ENCODE data around the gene CFHR5. TPM values are rescaled to one million over a fixed set of nuclear protein-coding genes. Genes with fewer than 3 reads are reported as not detected.

Gene CFHR5
- total RNA-seq, 2 donors from 2014 or later = not detected

- peaks cover under 1% of the 10 kb centered on the region for H3K9me3 Mint-ChIP-seq
- 92% methylated on average over 1 of the region's 1 CpG; no CpG with 5 or more reads in 1 of the 2 experiments for WGBS, 2 experiments (ENCODE audit: insufficient coverage in 1 of 2, insufficient read length in 1 of 2)
- no peaks in the 10 kb centered on the region for H3K27me3 ChIP-seq (ENCODE audit: control insufficient read depth, insufficient read depth, low read length, poor library complexity, severe bottlenecking)
- no peak overlapping the region for H3K27ac Mint-ChIP-seq
- peak; percentile 30 for TF ChIP-seq CTCF (conservative IDR thresholded peaks at IDR 0.05)
- no peaks in the 10 kb centered on the region for H3K27me3 Mint-ChIP-seq (ENCODE audit: insufficient read depth)
- H3K4me3 Mint-ChIP-seq = no peak overlapping the region
- H3K4me1 Mint-ChIP-seq = peaks cover under 1% of the 10 kb centered on the region
- no peak overlapping the region for H3K4me3 ChIP-seq (ENCODE audit: low read length)
- H3K9ac ChIP-seq (ENCODE audit: extremely low read depth, low read length, poor library complexity, severe bottlenecking) = no peak overlapping the region
- no peaks in the 10 kb centered on the region for H3K36me3 Mint-ChIP-seq (ENCODE audit: low read depth)
- no peaks in the 10 kb centered on the region for H3K9me3 ChIP-seq (ENCODE audit: control insufficient read depth, low read length)
- no peaks in the 10 kb centered on the region for H3K4me1 ChIP-seq (ENCODE audit: control insufficient read depth, insufficient read depth, low read length)
- H3K27ac ChIP-seq (ENCODE audit: low read depth, low read length) = no peak overlapping the region
- DNase-seq = no peak
- H3K36me3 ChIP-seq (ENCODE audit: control insufficient read depth, insufficient read depth, low read length) = no peaks in the 10 kb centered on the region
Measured at GRCh38 chr1:196997423-196997822, 20.1 kb downstream of the CFHR5 start.

- H3K27ac ChIP-seq (ENCODE audit: low read depth, low read length) = no peak overlapping the region
- H3K27me3 ChIP-seq (ENCODE audit: control insufficient read depth, insufficient read depth, low read length, poor library complexity, severe bottlenecking) = no peaks in the 10 kb centered on the region
- H3K4me1 ChIP-seq (ENCODE audit: control insufficient read depth, insufficient read depth, low read length) = no peaks in the 10 kb centered on the region
- Mint-ChIP-seq H3K36me3 (ENCODE audit: low read depth) (no peaks in the 10 kb centered on the region), H3K27me3 (ENCODE audit: insufficient read depth) (no peaks in the 10 kb centered on the region), H3K4me1 (no peaks in the 10 kb centered on the region), H3K9me3 (no peaks in the 10 kb centered on the region), H3K27ac (no peak overlapping the region), H3K4me3 (no peak overlapping the region)
- no peaks in the 10 kb centered on the region for H3K9me3 ChIP-seq (ENCODE audit: control insufficient read depth, low read length)
- DNase-seq = no peak
- H3K9ac ChIP-seq (ENCODE audit: extremely low read depth, low read length, poor library complexity, severe bottlenecking) = no peak overlapping the region
- WGBS, 2 experiments (ENCODE audit: insufficient coverage in 1 of 2, insufficient read length in 1 of 2) = 83 to 100% methylated on average over 1 to 2 of the region's 2 CpGs
- no peak for TF ChIP-seq CTCF (conservative IDR thresholded peaks at IDR 0.05)
- H3K4me3 ChIP-seq (ENCODE audit: low read length) = no peak overlapping the region
- H3K36me3 ChIP-seq (ENCODE audit: control insufficient read depth, insufficient read depth, low read length) = no peaks in the 10 kb centered on the region
Measured at GRCh38 chr1:197001828-197002227, 24.5 kb downstream of the CFHR5 start.

GRCh38 chr1:197003132-197003531 lies 25.8 kb downstream of the CFHR5 start:
- H3K4me3 ChIP-seq (ENCODE audit: low read length) = no peak overlapping the region
- Mint-ChIP-seq H3K4me3 (no peak overlapping the region), H3K36me3 (ENCODE audit: low read depth) (no peaks in the 10 kb centered on the region), H3K9me3 (no peaks in the 10 kb centered on the region), H3K27ac (no peak overlapping the region), H3K27me3 (ENCODE audit: insufficient read depth) (no peaks in the 10 kb centered on the region), H3K4me1 (no peaks in the 10 kb centered on the region)
- no peaks in the 10 kb centered on the region for H3K9me3 ChIP-seq (ENCODE audit: control insufficient read depth, low read length)
- 94% methylated on average over 2 of the region's 2 CpGs; no CpG with 5 or more reads in 1 of the 2 experiments for WGBS, 2 experiments (ENCODE audit: insufficient coverage in 1 of 2, insufficient read length in 1 of 2)
- DNase-seq = no peak
- no peak for TF ChIP-seq CTCF (conservative IDR thresholded peaks at IDR 0.05)
- H3K36me3 ChIP-seq (ENCODE audit: control insufficient read depth, insufficient read depth, low read length) = no peaks in the 10 kb centered on the region
- H3K27ac ChIP-seq (ENCODE audit: low read depth, low read length) = no peak overlapping the region
- no peaks in the 10 kb centered on the region for H3K4me1 ChIP-seq (ENCODE audit: control insufficient read depth, insufficient read depth, low read length)
- H3K27me3 ChIP-seq (ENCODE audit: control insufficient read depth, insufficient read depth, low read length, poor library complexity, severe bottlenecking) = no peaks in the 10 kb centered on the region
- H3K9ac ChIP-seq (ENCODE audit: extremely low read depth, low read length, poor library complexity, severe bottlenecking) = no peak overlapping the region
